Neutrophil (primary cell): Measurements from ENCODE around the gene PATZ1.

ENCODE experiments used
- H3K27ac ChIP-seq: fragments of 200-600 bp; sonication (generic); 2 replicates; pipeline ENCODE4 v1.5.1; 2016; ENCODE audit warnings: mild to moderate bottlenecking, moderate library complexity
- H3K27me3 ChIP-seq: fragments of 200-600 bp; sonication (generic); 2 replicates; pipeline ENCODE4 v1.6.0; 2016; ENCODE audit warnings: mild to moderate bottlenecking
- H3K36me3 ChIP-seq: fragments of 200-600 bp; sonication (generic); 2 replicates; pipeline ENCODE4 v1.5.1; 2017
- H3K4me1 ChIP-seq, 2 experiments: fragments of 200-600 bp in 1 of 2; sonication (generic) in 1 of 2; 1 replicate in 1 of 2; 2 replicates in 1 of 2; pipeline versions ENCODE4 v1.5.1 to v1.6.1; 2013 to 2016; ENCODE audit warnings: low read depth in 1 of 2, low read length in 1 of 2, mild to moderate bottlenecking in 1 of 2, moderate library complexity in 1 of 2; ENCODE audit not compliant: control insufficient read depth in 1 of 2, insufficient read depth in 1 of 2
- H3K4me3 ChIP-seq, 2 experiments: fragments of 200-600 bp in 1 of 2; sonication (generic) in 1 of 2; 1 replicate in 1 of 2; 2 replicates in 1 of 2; pipeline ENCODE4 v1.5.1; 2013 to 2016; ENCODE audit warnings: low read depth in 1 of 2, low read length in 1 of 2, mild to moderate bottlenecking in 1 of 2, moderate library complexity in 1 of 2
- H3K9me3 ChIP-seq: fragments of 200-600 bp; sonication (generic); 2 replicates; pipeline ENCODE4 v1.5.1; 2016
- TF ChIP-seq, protein P1 (sequence below): fragments of 200-600 bp; sonication (generic); IDR thresholded peaks from 2 replicates; pipeline ENCODE4 v1.5.1; 2016; ENCODE audit warnings: antibody characterized with exemption

PATZ1 gene

DNA sequence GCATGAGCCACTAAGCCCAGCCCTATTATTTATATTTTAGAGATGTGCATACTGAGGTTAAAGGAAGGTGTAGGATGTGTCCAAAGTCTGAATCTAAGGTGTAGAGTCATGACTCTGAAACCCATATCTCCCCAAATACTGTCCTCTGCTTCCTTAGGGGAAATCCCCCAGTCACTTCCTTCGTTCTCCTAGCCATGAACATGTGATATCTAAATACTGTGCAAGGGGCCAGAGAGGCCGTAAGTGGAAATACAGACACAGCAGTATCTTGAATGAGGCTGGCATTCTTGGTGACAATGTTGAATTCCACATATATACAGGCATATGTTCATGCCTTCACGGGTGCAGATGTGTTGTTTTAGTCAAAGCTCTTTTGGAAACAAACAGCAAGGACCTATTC is 21.3 kb upstream of the PATZ1 start:
- H3K27me3 ChIP-seq, result no peaks in the 10 kb centered on the region
- H3K9me3 ChIP-seq, result no peaks in the 10 kb centered on the region
- no peaks in the 10 kb centered on the region for H3K36me3 ChIP-seq
- TF ChIP-seq, protein P1, sequence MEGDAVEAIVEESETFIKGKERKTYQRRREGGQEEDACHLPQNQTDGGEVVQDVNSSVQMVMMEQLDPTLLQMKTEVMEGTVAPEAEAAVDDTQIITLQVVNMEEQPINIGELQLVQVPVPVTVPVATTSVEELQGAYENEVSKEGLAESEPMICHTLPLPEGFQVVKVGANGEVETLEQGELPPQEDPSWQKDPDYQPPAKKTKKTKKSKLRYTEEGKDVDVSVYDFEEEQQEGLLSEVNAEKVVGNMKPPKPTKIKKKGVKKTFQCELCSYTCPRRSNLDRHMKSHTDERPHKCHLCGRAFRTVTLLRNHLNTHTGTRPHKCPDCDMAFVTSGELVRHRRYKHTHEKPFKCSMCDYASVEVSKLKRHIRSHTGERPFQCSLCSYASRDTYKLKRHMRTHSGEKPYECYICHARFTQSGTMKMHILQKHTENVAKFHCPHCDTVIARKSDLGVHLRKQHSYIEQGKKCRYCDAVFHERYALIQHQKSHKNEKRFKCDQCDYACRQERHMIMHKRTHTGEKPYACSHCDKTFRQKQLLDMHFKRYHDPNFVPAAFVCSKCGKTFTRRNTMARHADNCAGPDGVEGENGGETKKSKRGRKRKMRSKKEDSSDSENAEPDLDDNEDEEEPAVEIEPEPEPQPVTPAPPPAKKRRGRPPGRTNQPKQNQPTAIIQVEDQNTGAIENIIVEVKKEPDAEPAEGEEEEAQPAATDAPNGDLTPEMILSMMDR, result no peak
- no peaks in the 10 kb centered on the region for H3K4me1 ChIP-seq
- H3K27ac ChIP-seq, result no peak overlapping the region
- no peak overlapping the region for H3K4me3 ChIP-seq

DNA sequence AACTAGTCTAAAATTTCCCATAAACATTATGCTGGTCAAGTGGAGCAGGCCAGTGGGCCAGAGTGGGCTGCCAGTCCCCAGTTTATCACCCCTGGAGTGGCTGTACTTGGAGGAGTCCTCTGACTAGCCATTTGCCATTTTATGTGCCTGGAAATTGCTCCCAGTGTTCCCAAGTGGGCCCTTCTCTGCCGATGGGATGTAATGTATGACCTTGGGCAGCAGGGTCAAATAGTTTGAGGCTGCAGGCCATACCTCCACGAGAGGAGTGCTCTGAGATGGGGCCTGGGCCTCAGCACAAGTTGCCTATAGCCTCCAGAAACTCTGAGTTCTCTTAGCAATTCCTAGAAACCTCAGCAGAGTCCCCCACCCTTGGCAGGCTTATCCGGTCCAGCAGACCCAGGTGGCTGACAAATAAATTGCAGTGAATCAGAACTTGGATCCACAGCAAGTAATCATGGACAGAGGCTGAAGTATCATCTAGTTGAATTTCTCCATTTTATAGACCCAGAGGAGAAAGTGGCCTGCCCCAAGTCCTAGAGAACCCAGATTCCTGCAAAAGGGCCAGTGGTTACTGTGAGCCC is 17.8 kb upstream of the PATZ1 start:
- TF ChIP-seq, protein P1, result no peak
- H3K4me3 ChIP-seq, result no peak overlapping the region
- no peaks in the 10 kb centered on the region for H3K36me3 ChIP-seq
- H3K27me3 ChIP-seq, result no peaks in the 10 kb centered on the region
- H3K27ac ChIP-seq, result no peak overlapping the region
- H3K9me3 ChIP-seq, result no peaks in the 10 kb centered on the region
- no peaks in the 10 kb centered on the region for H3K4me1 ChIP-seq

DNA sequence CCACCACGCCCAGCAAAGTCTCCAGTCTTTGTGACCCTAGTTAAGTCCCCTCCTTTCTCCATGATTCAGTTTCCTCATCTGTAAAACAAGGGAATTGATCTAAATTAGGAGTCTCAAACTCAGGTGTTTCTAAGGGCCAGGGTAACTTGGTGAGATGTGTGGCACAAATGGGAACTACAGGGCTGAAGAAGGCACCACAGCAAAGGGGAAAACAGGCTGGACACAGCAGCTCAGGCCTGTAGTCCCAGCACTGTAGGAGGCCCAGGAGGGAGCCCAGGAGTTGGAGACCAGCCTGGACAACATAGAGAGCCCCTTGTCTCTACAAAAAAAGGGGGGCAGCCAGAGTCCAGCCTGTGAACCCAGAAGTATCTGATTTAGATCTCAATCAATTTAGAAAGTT is 15.6 kb upstream of the PATZ1 start:
- TF ChIP-seq, protein P1, result no peak
- H3K27me3 ChIP-seq, result no peaks in the 10 kb centered on the region

DNA sequence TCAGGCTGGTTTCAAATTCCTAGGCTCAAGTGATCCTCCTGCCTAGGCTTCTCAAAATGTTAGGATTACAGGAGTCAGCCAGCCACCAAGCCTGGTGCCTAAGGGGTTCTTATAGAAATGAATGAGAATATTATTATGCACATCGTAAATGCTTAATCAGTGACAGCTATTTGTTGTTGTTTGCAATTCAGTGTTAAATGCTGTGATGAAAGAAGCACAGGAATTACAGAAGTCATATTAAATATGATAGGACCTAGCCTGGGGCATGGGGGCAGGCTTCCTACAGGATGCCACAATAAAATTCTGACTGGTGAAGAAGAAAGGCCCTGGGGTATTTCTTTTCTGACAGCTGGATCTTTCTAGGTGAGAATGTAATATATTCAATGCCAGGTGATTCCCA is 13.9 kb upstream of the PATZ1 start:
- Histone ChIP-seq H3K27ac (no peak overlapping the region), H3K4me3 (no peak overlapping the region), H3K4me1 (no peaks in the 10 kb centered on the region), H3K36me3 (no peaks in the 10 kb centered on the region), H3K9me3 (no peaks in the 10 kb centered on the region), H3K27me3 (no peaks in the 10 kb centered on the region)
- TF ChIP-seq, protein P1, result no peak

More for the DNA sequence above, 15.6 kb upstream of the PATZ1 start:
- Histone ChIP-seq H3K4me1 (no peaks in the 10 kb centered on the region), H3K27ac (no peak overlapping the region), H3K4me3 (no peak overlapping the region), H3K9me3 (no peaks in the 10 kb centered on the region), H3K36me3 (no peaks in the 10 kb centered on the region)

DNA sequence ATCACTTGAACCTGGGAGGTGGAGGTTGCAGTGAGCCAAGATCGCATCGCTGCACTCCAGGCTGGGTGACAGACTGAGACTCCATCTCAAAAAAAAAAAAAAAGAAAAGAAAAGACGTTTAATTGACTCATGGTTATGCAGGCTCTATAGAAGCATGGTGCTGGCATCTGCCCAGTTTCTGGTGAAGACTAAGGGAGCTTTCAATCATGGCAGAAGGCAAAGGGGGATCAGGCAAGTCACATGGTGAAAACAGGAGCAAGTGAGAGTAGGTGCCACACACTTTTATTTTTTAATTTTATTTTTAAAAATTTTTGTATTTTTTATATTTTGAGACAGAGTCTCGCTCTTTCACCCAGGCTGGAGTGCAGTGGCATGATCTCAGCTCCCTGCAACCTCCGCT is 8.4 kb upstream of the PATZ1 start:
- no peaks in the 10 kb centered on the region for H3K4me1 ChIP-seq
- H3K4me3 ChIP-seq, result no peak overlapping the region
- no peaks in the 10 kb centered on the region for H3K27me3 ChIP-seq
- H3K36me3 ChIP-seq, result no peaks in the 10 kb centered on the region
- TF ChIP-seq, protein P1, result no peak
- H3K27ac ChIP-seq, result no peak overlapping the region
- H3K9me3 ChIP-seq, result no peaks in the 10 kb centered on the region
